CD4-positive, alpha-beta T cell treated with Interleukin-6 for 4 hours (primary cell): ENCODE results near the gene ICA1.

ENCODE experiments used
- DNase-seq: peaks from one replicate; pipeline ENCODE4 v3.0.0-alpha.2; 2020; ENCODE audit warnings: mixed read lengths

Gene ICA1

GRCh38 chr7:8157296-8157695, 104.7 kb downstream of the ICA1 start:
- no peak for DNase-seq

- no peak for DNase-seq
Measured at GRCh38 chr7:8155836-8156235, 106.1 kb downstream of the ICA1 start.

GRCh38 chr7:8154272-8154671, 107.7 kb downstream of the ICA1 start:
- no peak for DNase-seq

DNA sequence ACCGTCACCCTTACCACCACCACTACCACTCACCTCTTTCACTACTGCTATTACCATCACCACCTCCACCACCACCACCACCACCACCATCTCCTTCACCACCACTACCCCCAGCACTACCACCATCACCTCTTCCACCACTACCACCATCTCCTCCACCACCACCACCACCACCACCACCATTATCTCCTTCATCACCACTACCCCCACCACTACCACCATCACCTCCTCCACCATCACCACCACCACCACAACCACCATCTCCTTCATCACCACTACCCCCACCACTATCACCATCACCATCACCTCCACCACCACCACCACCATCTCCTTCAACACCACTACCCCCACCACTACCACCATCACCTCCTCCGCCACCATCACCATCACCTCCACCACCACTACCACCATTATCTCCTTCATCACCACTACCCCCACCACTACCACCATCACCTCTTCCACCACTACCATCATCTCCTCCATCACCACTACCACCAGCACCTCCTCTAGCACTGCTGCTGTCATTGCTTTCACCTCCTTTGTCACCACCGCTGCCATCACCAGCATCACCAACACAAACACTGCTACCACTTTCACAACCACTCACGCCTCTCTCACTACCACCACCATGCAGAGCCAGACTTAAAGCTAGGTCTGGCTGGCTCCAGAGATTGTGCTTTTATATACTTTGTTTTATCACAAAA, 109.3 kb downstream of the ICA1 start:
- no peak for DNase-seq

- DNase-seq = no peak
Measured at GRCh38 chr7:8151161-8151725, 110.7 kb downstream of the ICA1 start.

- DNase-seq = peak; percentile 22
Measured at GRCh38 chr7:8149222-8149621, 112.7 kb downstream of the ICA1 start.

DNA sequence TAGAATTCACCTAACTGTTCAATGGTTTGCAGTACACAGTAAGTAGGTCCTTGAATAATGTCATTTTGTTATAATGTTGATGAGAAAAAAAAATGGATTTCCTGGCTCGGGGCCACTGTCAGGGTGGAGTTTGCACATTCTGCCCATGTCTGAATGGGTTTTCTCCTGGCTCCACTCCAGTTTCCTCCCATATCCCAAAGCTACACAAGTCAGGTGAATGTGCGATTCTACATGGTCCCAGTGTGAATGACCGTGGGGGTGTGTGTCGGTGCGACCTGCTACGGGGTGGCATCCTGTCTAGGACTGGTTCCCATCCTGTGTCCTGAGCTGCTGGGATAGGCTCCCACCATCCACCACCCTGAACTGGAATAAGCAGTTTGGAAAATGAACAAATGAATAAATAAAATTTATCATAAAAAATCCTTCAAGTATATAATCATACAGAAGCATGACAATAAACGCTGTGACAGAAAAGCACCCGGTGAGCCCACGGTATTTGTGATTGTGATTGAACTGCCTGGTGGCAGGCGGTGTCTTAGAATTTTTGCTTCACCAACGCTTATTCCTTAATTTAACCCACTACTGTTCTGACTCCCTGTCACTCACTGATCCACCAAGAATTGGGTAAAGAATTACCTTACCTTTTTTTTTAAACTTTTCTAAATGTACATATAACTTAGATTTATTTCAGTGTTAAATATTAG, 114.1 kb downstream of the ICA1 start:
- no peak for DNase-seq

DNA sequence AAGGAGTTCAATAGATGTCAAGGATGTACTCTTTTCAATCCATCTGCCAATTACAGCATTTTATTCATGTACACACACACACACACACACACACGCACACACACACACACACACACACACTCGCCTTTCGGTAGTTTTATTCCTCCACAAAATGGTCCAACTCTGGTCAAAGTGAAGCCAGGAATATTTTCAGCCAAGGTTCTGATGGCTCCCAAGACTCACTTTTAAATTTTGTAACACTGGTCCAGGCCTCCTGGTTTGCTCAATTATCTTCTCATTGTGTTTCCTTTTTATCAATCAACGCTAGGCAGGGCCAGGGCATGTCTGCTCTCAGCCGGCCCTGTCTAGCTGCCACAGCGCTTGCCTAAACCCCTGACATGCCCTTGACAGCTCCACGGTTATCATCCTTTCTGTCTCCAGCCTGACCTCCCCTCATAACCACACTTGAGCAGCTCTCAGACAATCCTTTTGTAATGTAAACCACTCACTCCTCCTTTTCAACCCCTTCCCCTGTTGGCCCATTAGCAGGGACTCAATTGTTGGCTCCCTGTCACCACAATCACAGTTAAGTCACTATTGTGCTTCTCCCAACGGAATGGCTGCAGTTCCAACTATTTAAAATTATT, 115.1 kb downstream of the ICA1 start:
- DNase-seq = no peak

DNA sequence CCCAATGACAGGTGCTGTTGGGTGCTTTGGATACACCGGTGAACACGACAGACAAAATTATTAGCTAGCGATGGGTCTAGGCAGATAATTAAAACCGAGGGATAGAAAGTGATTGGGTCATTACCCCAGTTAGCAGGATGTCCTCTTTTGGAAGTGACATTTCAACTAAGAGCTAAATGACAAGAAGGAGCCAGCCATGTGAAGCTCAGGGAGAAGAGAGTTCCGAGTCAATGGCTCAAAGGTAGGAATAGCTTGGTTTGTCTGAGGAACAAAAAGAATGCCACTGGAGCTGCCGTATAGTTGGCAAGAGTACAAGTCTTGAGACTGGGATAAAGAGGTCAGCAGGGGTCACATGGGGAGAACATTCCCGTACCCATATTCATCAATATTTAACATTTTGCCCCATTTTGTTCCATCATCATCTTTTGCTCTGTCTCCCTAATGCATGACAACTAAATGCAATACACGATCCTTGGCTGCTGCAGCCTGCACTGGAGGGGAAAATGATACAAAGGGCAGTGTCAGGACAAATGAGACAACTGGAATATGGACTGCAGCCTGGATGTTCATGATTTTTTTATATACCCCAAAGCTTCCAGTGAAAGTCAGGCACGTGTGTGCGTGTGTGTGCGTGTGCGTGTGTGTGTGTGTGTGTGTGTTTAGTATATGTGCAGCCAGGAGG, 115.7 kb downstream of the ICA1 start:
- no peak for DNase-seq

DNA sequence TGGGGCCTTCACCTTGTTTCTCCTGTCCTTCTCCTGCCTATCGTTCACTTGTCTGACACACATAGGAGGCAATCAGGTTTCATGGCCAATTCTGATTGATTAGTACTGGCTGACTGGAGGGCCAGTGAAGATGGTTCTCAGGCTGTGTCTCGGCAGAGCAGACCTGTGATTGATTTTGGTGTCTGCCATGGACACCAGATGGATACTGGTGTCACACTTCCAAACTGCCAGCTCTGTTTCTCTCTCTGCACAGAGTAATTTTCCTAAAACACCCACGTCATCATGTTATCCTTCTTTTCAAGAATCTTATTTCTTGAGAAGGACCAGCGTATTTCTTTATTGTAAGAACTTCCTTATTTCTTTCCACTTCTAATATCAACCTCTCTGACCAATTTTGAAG, 117.1 kb downstream of the ICA1 start:
- no peak for DNase-seq

DNA sequence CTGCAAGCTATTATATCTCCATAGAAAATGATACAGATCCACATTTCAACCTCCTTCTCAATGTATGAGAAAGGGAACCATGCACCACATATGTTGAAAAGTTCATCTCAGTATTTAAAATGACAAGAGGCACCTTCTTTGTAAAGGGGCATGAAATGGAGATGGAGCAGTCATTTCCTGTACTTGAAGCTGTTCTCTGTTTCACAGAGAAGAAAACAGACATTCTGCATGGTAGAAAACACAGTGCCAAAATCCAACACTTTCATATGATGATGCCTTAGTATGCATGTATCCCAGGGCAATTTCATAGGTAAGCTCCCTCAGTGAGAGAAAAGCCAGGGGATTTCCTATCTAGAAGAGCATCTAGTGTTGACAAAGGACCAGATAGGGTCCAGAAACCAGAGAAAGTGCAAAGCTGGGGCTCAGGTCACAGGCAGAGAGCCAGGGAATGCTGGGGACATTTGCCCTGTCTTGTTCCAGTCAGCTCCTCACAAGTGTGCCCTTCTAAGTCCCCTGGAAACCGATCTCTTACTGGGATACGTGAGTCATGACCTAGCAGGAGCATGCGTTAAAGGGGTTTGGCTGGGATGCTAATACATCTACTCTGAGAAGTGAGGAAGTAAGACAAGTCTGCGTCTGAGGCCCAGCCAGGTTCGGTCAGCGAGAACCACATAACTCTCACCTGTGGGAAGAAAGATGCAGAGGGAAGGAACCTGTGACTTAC, 118.7 kb downstream of the ICA1 start:
- peak; percentile 44 for DNase-seq

DNA sequence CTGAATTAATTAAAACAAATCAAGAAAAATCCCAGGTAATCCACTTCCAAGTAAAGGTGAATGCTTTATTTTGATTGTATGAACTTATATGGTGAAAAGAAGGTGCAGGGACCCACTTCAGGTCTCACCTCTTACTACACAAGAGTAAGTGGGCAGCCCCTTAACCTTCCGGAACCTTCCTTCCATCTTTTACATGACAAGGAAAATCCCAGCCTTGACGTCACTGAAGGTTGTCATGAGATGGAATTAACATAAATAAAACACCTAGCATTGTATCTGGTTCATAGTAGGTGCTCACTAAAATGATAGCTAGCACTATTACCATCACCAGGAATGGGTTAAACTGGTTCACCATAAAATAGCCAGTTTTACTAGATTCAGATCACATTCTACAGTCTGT, 119.5 kb downstream of the ICA1 start:
- DNase-seq = no peak

DNA sequence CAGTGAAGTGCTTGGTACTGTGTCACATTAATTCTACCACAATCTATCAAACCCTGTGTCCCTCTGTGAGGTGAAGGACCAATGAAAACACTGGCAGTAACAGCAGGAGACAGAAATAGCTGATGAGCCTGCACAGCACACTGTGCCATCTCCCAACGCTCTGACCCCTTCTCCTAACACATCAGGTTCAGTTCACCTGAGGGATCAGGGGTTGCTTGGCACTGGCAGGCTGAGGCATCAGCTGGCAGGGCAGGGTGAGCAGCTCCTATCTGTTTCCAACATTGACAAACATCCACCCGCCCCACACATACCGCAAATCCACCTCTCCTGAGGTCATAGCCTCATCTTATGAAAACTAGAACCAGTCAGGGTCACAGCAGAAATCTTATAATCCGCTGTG, 120.9 kb downstream of the ICA1 start:
- DNase-seq = no peak

DNA sequence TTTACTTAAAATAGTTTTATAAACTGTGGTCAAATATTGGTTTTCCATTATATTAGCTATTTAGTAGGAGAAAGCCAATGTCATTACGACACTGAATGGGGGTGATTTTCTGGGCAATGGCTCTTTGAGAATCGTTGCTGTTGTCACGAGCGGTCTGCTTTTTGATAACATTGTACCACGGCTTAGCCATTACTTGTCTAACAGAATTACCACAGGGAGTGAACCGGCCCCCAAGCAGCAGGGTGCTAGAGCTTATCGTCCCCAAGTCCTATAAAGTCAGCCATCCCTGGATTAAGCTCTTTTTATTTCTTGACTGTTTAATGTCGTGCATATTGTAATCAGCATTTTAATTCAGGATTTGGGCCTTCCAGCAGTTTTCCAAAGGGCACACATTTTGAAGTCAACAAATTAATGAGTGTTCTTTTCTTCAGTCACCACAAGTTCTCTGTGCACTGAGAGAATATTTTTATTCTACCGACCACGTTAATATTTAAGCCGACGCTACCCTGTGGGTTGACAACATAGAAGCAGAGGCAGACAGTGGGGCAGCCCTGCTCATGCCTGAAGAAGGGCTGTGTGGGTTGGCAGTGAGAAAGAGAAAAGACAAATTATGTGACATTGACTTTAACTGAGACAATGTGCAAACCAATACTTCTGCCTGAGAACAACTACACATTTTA, 125.8 kb downstream of the ICA1 start:
- DNase-seq = no peak

GRCh38 chr7:8135417-8135816, 126.5 kb downstream of the ICA1 start:
- DNase-seq = no peak

DNA sequence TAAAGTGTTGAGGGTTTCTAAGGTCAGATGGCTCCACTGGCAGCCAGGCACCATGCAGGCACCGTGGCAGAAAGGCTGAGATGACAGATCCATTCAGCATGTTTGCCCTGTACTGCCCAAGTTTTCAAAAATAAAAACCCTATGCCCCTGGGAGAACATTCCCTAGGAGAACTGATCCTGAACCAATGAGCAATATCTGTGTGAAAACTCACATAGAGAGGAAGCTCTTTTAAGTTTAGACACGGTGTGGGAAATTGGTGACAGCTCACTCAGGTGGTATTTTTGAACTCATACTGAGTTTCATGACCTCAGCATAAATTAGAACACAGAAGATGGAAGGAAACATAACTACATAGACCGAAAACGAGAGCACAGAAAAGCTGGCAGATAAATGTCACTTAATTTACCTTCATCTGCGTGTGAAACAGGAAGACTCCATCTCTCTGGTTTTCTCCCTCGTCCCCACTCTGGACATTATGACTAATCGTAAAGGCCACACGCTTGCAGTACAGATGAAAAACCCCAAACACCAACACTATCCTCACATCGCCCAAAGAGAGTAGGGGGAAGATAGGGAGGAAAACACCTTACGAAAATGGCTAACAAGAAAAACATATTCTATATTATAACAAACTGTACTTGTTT, 127.8 kb downstream of the ICA1 start:
- DNase-seq = peak; percentile 34

GRCh38 chr7:8133188-8133848, 128.6 kb downstream of the ICA1 start:
- no peak for DNase-seq

DNA sequence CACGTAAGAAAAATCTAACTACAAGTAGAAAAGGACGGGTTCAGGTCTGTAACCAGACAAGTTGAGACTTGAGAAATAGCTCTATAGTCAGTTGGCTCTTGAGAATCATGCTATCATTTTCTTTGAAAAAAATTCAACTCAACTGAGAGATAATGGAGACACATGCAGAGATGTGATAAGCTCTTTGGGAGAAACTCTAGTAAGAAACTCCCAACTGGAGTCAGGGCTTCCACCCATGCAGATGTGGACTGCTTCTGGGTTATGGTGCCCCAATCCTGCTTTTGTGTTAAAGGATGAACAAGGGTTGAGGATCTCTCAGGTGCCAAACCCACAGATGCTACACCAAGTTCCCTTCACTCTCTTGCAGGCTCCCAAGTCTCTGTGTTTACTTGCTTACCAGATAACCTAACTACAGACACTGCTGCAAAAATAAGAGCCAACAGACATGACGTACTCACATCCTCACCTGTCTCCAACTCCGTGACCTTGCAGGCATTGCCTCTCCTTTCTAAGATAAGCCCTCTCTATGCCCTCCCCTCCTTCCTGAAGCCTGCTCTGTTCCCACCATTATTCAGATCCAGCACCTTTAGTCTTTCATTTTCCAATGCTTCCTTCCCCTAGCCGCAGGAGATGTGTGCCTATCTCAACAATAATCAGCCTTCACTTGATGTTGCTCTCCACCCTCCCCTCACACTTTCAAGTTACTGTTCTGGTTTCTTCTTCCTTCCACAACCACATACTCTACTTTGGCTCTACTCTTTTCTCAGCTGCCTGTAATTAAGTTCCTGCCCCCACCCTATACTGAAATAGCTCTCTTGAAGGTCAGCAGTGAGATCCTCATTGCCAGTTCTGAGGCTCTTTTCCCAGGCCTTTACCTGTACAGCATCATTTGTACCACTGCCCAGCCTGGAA, 130.0 kb downstream of the ICA1 start:
- DNase-seq = peak; percentile 50

DNA sequence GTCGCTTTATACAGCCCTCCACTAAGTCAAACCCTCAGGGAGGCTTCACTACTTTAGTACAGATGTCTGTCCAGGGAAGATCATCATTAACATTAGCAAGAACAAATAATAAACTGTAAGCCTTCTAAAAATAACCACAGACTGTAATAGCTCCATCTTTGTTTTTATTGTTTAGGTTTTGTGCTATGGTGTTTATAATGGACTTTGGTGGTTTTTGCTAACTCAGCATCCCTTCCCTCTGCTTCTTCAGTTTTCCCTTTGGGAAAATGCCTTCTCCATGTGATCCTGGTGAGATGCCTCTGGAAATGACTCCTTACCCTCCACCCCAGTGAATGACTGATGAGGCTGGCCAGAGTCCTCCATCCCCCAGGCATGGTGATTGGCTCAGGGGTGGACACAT, 131.3 kb downstream of the ICA1 start:
- no peak for DNase-seq

DNA sequence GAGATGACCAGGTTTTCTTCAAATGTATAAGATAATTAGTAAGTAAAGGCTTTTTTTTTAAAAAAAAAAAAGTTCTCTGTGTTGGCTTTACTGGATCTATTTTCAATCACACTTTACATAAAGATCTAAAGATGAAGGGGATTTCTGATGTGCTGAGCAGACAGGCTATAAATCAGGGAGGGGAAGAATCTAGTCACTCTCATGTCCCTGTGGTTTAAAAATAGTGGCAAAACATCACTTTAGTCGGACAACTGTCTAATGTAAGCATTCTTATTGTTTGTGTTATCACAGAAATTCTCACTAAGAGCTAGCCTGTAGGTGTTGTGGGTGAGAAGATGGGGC, 132.7 kb downstream of the ICA1 start:
- DNase-seq = no peak
